Measurements from ENCODE around the gene SREBF1. TPM values are rescaled to one million over a fixed set of nuclear protein-coding genes. Genes with fewer than 3 reads are reported as not detected.

The SREBF1 gene
- total and polyA plus RNA-seq, 2 of the 4 experiments (the other 2 are of a cell fraction), result 3.4 to 20.4 TPM

- ChIA-PET POLR2A (ENCODE audit: unreplicated experiment) (no interaction called here), CTCF (no interaction called here)
Measured at GRCh38 chr17:17798010-17798556, 38.7 kb downstream of the SREBF1 start.

More at GRCh38 chr17:17798010-17798556, 38.7 kb downstream of the SREBF1 start:
- no peak overlapping the region for H2AK9ac ChIP-seq (replicated peaks; ENCODE audit: low read depth, low read length, poor library complexity)
- dilution Hi-C loops (cut with HindIII; ENCODE audit: low sequenced_read_pairs, unreplicated experiment), result no loop called here
- H2BK15ac ChIP-seq (ENCODE audit: low read depth, low read length), result no peak overlapping the region
- no peaks in the 10 kb centered on the region for H3K9me1 ChIP-seq (ENCODE audit: insufficient read depth, low read length)
- H3K36me3 ChIP-seq (ENCODE audit: control insufficient read depth, insufficient read depth, low read length), result peaks cover 70% of the 10 kb centered on the region
- H4K5ac ChIP-seq (ENCODE audit: low read depth, low read length), result no peak overlapping the region
- H2AFZ ChIP-seq (replicated peaks; ENCODE audit: low read length, poor library complexity), result no peak overlapping the region
- peaks cover 2% of the 10 kb centered on the region; the same call in 1 of the 2 replicates for H3K4me1 ChIP-seq (ENCODE audit: control insufficient read depth, insufficient read depth, low read length)
- 99% methylated on average over 19 of the region's 25 CpGs; no CpG with 5 or more reads in 1 of the 2 experiments for WGBS, 2 experiments (ENCODE audit: extremely low coverage in 2 of 2, insufficient read length in 1 of 2)
- no peak overlapping the region for H3K14ac ChIP-seq (replicated peaks; ENCODE audit: low read depth, low read length)
- peaks cover 61% of the 10 kb centered on the region for H4K20me1 ChIP-seq (ENCODE audit: insufficient read depth, low read length)
- no peak overlapping the region for H3K56ac ChIP-seq (ENCODE audit: extremely low read depth, insufficient read depth, low read length)
- no peak overlapping the region for H3K9ac ChIP-seq (ENCODE audit: low read depth, low read length)
- H3K27ac ChIP-seq (ENCODE audit: insufficient read depth, low read length), result no peak overlapping the region
- TF ChIP-seq BHLHE40 (IDR thresholded peaks at IDR 0.05; ENCODE audit: low read depth, low read length), result no peak
- H3K23ac ChIP-seq (ENCODE audit: low read depth, low read length), result no peak overlapping the region
- no TSS peak for BruUV-seq (replicated peaks)
- no peak overlapping the region for H4K91ac ChIP-seq (ENCODE audit: insufficient read depth, low read depth, low read length)
- intact Hi-C loops (cut with micrococcal nuclease), result no loop called here
- H3K4ac ChIP-seq (ENCODE audit: low read depth, low read length), result no peak overlapping the region
- H2BK120ac ChIP-seq (ENCODE audit: low read depth, low read length), result no peak overlapping the region
- H2BK5ac ChIP-seq (ENCODE audit: low read depth, low read length, poor library complexity, severe bottlenecking), result no peak overlapping the region
- DNase-seq (no peak), ATAC-seq (ENCODE audit: low read depth) (no peak)
- H3K27me3 ChIP-seq (ENCODE audit: control insufficient read depth, insufficient read depth, low read length), result no peaks in the 10 kb centered on the region
- H2AK5ac ChIP-seq (ENCODE audit: low read depth, low read length), result no peak overlapping the region
- H3K79me1 ChIP-seq (ENCODE audit: low read depth in 1 of 2, low read length in 2 of 2), result peaks cover 17 to 81% of the 10 kb centered on the region in 2 experiments
- in situ Hi-C loops (cut with MboI; ENCODE audit: low sequenced_read_pairs), result no loop called here
- no peak overlapping the region for H4K8ac ChIP-seq (ENCODE audit: low read depth in 2 of 2, low read length in 2 of 2)
- H3K4me3 ChIP-seq (ENCODE audit: insufficient read depth, low read depth, low read length), result no peak overlapping the region
- H2BK20ac ChIP-seq (ENCODE audit: low read depth, low read length), result no peak overlapping the region
- no peaks in the 10 kb centered on the region for H3K9me3 ChIP-seq (ENCODE audit: control insufficient read depth, insufficient read depth, low read length)
- H3K4me2 ChIP-seq (ENCODE audit: low read depth, low read length), result no peak overlapping the region
- H3K18ac ChIP-seq (ENCODE audit: low read depth, low read length), result no peak overlapping the region

All from IMR-90 (cell line).